ENCODE data around the gene SERINC2. TPM values are rescaled to one million over a fixed set of nuclear protein-coding genes. Genes with fewer than 3 reads are reported as not detected.

SERINC2 gene
- total RNA-seq, 3 donors from 2014 or later, result 146 to 381 (median 225) TPM

DNA sequence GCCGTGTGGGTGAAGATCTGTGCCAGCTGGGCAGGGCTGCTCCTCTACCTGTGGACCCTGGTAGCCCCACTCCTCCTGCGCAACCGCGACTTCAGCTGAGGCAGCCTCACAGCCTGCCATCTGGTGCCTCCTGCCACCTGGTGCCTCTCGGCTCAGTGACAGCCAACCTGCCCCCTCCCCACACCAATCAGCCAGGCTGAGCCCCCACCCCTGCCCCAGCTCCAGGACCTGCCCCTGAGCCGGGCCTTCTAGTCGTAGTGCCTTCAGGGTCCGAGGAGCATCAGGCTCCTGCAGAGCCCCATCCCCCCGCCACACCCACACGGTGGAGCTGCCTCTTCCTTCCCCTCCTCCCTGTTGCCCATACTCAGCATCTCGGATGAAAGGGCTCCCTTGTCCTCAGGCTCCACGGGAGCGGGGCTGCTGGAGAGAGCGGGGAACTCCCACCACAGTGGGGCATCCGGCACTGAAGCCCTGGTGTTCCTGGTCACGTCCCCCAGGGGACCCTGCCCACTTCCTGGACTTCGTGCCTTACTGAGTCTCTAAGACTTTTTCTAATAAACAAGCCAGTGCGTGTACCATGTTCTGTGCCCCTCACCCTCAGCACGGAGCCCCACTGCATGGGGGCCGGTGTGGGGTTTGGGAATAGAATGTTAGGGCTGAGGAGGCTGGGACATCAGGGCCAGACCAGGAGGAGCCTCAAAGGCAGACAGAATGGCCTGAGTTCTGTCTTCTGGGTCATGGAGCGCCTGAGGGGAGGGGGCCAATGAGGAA is 21.3 kb downstream of the SERINC2 start:
- ATAC-seq, result no peak
- TF ChIP-seq, protein P1, sequence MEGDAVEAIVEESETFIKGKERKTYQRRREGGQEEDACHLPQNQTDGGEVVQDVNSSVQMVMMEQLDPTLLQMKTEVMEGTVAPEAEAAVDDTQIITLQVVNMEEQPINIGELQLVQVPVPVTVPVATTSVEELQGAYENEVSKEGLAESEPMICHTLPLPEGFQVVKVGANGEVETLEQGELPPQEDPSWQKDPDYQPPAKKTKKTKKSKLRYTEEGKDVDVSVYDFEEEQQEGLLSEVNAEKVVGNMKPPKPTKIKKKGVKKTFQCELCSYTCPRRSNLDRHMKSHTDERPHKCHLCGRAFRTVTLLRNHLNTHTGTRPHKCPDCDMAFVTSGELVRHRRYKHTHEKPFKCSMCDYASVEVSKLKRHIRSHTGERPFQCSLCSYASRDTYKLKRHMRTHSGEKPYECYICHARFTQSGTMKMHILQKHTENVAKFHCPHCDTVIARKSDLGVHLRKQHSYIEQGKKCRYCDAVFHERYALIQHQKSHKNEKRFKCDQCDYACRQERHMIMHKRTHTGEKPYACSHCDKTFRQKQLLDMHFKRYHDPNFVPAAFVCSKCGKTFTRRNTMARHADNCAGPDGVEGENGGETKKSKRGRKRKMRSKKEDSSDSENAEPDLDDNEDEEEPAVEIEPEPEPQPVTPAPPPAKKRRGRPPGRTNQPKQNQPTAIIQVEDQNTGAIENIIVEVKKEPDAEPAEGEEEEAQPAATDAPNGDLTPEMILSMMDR (IDR thresholded peaks at IDR 0.05), result no peak
- H3K4me3 ChIP-seq, result no peak overlapping the region
- no peak for DNase-seq
- no peaks in the 10 kb centered on the region for H3K9me3 ChIP-seq
- intact Hi-C loops (cut with DNase I, micrococcal nuclease), result no loop called here
- no peaks in the 10 kb centered on the region for H3K36me3 ChIP-seq (ENCODE audit: low read depth)
- H3K4me1 ChIP-seq (ENCODE audit: low read depth), result peaks cover 3% of the 10 kb centered on the region

DNA sequence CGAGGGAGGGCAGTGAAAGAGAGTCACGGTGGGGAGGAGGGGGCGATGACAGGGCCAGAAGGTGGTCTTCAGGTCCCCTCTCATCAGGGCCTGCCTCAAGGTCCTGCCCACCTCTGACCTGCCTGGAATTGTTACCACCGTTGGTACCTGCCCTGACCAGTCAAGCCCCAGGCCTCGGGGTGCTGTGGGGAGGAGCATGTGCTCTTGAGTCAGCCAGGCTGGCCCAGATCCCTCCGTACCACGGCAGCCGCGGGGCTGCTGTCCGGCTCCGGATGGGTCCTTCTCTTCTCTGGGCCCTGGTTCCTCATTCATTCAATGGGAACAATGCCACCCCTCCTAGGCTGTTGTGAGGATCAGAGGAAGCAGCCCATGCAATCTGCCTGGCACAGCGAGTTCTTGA is 22.0 kb downstream of the SERINC2 start:
- intact Hi-C loops (cut with DNase I, micrococcal nuclease), result no loop called here
- H3K4me3 ChIP-seq, result no peak overlapping the region
- H3K4me1 ChIP-seq (ENCODE audit: low read depth), result no peaks in the 10 kb centered on the region
- no peaks in the 10 kb centered on the region for H3K36me3 ChIP-seq (ENCODE audit: low read depth)
- ATAC-seq (peak; percentile 7), DNase-seq (no peak)
- TF ChIP-seq, protein P1 (IDR thresholded peaks at IDR 0.05), result no peak
- H3K9me3 ChIP-seq, result no peaks in the 10 kb centered on the region

DNA sequence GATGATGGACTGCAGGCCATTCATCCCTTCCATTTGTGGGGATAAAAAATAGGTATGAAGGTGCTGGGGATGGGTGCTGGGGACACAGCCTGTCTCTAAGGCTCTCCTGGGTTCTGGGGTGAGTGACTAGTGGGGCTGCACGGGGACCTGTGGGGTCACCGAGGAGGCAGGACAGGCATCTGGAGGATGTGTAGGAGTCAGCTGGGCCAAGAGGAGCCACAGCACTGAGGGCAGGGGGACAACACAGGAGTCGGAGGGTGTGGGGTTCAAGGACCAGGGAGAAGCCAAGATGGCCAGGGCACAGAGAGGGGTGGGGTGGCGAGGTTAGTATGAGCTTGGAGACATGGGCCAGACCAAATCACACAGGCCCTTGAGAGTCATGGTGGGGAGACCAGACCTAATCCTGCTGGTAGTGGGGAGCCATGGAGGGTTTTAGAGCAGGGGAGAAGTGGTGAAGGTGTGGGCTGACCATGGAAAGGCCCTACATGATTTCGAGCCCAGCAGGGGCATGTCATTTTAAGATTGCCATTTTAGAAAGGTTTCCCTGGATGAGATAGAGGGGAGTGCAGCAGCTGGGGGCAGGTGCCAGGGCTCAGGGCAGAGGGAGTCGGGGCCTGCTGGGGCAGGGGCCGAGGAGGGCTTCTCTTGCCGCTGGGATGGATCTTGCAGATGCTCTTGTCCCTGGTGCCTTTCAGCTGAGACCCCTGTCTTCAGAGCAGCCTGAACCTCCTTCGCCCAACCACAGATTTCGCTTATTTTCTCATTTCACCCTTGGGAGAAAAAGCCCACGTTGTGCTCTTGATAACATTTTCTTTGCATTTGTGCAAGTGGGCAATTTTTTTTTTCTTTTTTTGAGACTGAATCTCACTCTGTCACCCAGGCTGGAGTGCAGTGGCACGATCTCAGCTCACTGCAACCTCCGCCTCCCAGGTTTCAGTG is 22.7 kb downstream of the SERINC2 start:
- DNase-seq, result peak in 1 of 3 donors; percentile 0

DNA sequence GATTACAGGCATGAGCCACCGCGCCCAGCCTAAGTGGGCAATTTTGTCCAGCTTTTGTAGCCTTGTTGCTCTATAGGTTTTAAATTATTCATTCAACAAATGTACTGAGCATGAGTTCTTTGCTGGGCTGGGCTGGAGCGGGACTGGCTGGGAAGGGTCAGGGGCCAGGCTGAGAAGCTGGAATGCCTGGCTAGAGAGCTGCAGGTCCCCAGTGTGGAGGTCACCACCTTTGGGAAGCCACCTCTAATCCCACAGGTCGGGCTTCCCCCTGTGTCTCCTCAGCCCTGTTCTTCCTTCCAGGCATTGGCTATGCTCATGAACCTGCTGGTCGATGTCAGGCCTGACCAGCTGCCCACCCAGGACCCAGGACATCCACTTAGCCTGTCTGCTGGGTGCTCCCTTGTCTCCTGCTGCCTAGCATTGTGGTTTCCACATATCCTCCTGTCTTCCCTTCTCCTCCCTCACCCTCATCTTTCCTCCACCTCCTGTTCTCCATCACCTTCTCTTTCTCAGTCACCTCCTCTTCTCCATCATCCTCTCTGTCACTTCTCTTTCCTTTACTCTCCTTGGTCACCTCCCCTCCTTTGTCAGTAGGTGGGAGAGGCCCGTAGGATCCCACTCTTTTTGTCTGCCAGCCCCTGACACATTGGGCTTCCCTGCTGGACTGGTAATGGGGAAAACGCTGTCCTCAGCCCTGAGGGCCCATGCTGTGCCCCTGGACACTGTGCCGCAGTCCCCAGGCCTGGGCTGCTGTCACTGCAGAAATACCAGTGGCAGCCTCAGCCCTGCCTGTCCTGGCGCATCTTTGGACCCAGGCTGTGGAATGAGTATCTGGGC is 23.8 kb downstream of the SERINC2 start:
- H3K4me1 ChIP-seq (ENCODE audit: low read depth), result peaks cover under 1% of the 10 kb centered on the region
- intact Hi-C loops (cut with DNase I, micrococcal nuclease), result no loop called here
- DNase-seq (no peak), ATAC-seq (no peak)
- TF ChIP-seq, protein P1 (IDR thresholded peaks at IDR 0.05), result no peak
- H3K36me3 ChIP-seq (ENCODE audit: low read depth), result no peaks in the 10 kb centered on the region
- H3K4me3 ChIP-seq, result no peak overlapping the region
- no peaks in the 10 kb centered on the region for H3K9me3 ChIP-seq

More for the DNA sequence above, 22.7 kb downstream of the SERINC2 start:
- Histone ChIP-seq H3K4me1 (ENCODE audit: low read depth) (no peaks in the 10 kb centered on the region), H3K36me3 (ENCODE audit: low read depth) (no peaks in the 10 kb centered on the region), H3K4me3 (no peak overlapping the region), H3K9me3 (no peaks in the 10 kb centered on the region)
- ATAC-seq, result peak; percentile 4
- TF ChIP-seq, protein P1 (IDR thresholded peaks at IDR 0.05), result no peak
- intact Hi-C loops (cut with DNase I, micrococcal nuclease), result no loop called here

DNA sequence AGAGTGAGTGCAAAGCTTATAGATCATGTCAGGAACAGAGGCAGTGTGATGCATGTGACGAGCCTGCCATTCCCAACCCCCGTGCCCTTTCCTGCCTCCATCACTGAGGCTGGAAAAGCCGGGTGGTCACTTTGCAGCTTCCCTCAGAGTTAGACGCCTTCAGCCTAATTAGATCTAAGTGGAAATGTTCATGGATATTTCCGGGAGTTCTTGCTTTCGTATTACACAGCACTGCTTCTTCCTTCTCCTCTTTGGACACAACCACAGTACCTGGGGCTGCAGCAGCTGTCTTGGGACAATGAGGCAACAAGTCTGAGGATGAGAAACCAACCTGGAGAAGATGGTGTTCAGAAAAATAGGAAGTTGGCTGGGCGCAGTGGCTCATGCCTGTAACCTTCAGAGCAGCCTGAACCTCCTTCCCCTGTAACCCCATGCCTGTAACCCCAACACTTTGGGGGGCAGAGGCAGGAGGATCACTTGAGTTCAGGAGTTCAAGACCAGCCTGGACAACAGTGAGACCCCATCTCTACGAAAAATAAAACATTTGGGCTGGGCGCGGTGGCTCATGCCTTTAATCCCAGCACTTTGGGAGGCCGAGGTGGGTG is 24.5 kb downstream of the SERINC2 start:
- no peak overlapping the region for H3K4me3 ChIP-seq
- peaks cover 3% of the 10 kb centered on the region for H3K4me1 ChIP-seq (ENCODE audit: low read depth)
- no peaks in the 10 kb centered on the region for H3K9me3 ChIP-seq
- no peaks in the 10 kb centered on the region for H3K36me3 ChIP-seq (ENCODE audit: low read depth)
- no peak for ATAC-seq
- intact Hi-C loops (cut with DNase I, micrococcal nuclease), result no loop called here
- TF ChIP-seq, protein P1 (IDR thresholded peaks at IDR 0.05), result no peak
- no peak for DNase-seq
